ENCODE data around the gene OR6A2.

OR6A2 gene

GRCh38 chr11:6755303-6755952 is 44.1 kb downstream of the OR6A2 start:
- peak; percentile 0 for DNase-seq

GRCh38 chr11:6747097-6747668 is 52.3 kb downstream of the OR6A2 start:
- DNase-seq = no peak

GRCh38 chr11:6746626-6747025 is 52.9 kb downstream of the OR6A2 start:
- no peak for DNase-seq

- DNase-seq = no peak
These were observed 53.3 kb downstream of the OR6A2 start for GRCh38 chr11:6746086-6746618.

GRCh38 chr11:6745465-6746015 is 53.9 kb downstream of the OR6A2 start:
- DNase-seq = no peak

GRCh38 chr11:6745018-6745417 is 54.5 kb downstream of the OR6A2 start:
- no peak for DNase-seq

GRCh38 chr11:6742260-6742659 is 57.2 kb downstream of the OR6A2 start:
- no peak for DNase-seq

Data from NCI-H1092 treated with DMSO at 0.1 percent for 48 hours (cell line).